GM13976 (cell line): ENCODE results near the gene TRMO.

ENCODE experiments used
- DNase-seq: peaks from one replicate; pipeline ENCODE4 v3.0.0; 2012; ENCODE audit warnings: low spot score
- in situ Hi-C: fragments of 300-500 bp; cut with MboI; formaldehyde crosslinking; loops from one replicate; pipeline ENCODE4 v1.12.0; 2022; ENCODE audit warnings: low sequenced_read_pairs, mixed read lengths, inconsistent platforms; ENCODE audit not compliant: unreplicated experiment
- TF ChIP-seq, protein P1 (sequence below): IDR thresholded peaks from 2 replicates; pipeline ENCODE4 v1.5.1; 2012; ENCODE audit warnings: borderline replicate concordance, mild to moderate bottlenecking; ENCODE audit not compliant: insufficient read depth; ENCODE audit errors: extremely low read depth, missing control alignments, control extremely low read depth

Gene TRMO

DNA sequence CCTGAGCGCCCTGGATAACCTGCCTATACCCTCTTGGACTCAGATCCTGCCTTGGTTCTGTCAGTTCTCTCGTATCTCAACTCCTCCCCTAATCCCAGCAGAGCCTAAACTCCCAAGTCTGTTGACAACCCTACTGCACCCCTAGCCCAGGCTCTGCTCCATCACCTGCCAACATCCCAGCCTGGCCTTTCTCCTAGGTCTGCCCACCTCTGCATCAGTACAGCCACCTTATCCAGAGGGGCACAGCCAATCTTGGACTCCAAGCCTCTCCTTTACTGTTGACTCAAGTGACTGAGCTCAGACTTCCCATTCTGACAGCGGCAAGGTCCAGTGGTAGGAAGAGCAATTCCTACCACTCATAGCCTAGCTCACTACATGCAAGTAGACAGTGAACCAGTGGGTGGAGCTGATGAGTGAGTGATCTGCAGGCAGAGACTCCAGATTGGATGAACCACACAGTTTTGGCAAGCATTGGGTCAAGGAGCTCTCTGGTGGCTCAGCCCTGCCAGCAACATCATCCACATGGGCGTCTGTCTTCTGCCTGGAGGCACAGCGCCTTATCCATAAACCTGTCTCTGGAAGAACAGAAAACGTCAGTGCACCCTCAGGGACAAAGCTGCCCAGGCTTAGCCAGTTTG is 26.5 kb downstream of the TRMO start:
- TF ChIP-seq, protein P1, sequence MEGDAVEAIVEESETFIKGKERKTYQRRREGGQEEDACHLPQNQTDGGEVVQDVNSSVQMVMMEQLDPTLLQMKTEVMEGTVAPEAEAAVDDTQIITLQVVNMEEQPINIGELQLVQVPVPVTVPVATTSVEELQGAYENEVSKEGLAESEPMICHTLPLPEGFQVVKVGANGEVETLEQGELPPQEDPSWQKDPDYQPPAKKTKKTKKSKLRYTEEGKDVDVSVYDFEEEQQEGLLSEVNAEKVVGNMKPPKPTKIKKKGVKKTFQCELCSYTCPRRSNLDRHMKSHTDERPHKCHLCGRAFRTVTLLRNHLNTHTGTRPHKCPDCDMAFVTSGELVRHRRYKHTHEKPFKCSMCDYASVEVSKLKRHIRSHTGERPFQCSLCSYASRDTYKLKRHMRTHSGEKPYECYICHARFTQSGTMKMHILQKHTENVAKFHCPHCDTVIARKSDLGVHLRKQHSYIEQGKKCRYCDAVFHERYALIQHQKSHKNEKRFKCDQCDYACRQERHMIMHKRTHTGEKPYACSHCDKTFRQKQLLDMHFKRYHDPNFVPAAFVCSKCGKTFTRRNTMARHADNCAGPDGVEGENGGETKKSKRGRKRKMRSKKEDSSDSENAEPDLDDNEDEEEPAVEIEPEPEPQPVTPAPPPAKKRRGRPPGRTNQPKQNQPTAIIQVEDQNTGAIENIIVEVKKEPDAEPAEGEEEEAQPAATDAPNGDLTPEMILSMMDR: no peak
- in situ Hi-C loops: loop anchor here (10.0 kb wide), 1 partner anchor 431 kb away; no protein-coding TSS in a partner anchor
- no peak for DNase-seq

DNA sequence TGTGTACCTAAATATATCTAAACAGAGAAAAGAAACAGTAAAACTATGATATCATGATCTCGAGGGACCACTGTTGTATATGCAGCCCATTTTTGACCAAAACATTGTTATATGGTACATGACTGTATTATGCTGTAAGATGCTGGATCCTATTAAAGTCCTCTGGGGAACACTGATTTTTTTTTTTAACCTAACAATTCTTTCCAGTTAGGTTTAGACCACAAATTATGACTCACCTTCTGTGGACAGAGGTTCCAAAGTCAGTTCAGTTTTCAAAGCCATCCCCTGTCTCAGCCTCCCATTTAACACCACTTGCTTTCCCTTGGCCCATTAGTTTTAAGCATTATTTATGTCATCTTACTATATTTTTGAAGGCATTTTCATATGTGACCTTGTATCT is 27.1 kb downstream of the TRMO start:
- TF ChIP-seq, protein P1: no peak
- in situ Hi-C loops: loop anchor here (10.0 kb wide), 1 partner anchor 430 kb away; no protein-coding TSS in a partner anchor
- DNase-seq: no peak

GRCh38 chr9:97892421-97892820 is 29.9 kb downstream of the TRMO start:
- in situ Hi-C loops: loop anchor here (5.0 to 10.0 kb wide), 2 partner anchors 170 to 428 kb away; no protein-coding TSS in a partner anchor
- no peak for DNase-seq
- TF ChIP-seq, protein P1: no peak

GRCh38 chr9:97891736-97892135 is 30.6 kb downstream of the TRMO start:
- DNase-seq: no peak
- TF ChIP-seq, protein P1: no peak
- in situ Hi-C loops: loop anchor here (5.0 to 10.0 kb wide), 2 partner anchors 169 to 427 kb away; no protein-coding TSS in a partner anchor

DNA sequence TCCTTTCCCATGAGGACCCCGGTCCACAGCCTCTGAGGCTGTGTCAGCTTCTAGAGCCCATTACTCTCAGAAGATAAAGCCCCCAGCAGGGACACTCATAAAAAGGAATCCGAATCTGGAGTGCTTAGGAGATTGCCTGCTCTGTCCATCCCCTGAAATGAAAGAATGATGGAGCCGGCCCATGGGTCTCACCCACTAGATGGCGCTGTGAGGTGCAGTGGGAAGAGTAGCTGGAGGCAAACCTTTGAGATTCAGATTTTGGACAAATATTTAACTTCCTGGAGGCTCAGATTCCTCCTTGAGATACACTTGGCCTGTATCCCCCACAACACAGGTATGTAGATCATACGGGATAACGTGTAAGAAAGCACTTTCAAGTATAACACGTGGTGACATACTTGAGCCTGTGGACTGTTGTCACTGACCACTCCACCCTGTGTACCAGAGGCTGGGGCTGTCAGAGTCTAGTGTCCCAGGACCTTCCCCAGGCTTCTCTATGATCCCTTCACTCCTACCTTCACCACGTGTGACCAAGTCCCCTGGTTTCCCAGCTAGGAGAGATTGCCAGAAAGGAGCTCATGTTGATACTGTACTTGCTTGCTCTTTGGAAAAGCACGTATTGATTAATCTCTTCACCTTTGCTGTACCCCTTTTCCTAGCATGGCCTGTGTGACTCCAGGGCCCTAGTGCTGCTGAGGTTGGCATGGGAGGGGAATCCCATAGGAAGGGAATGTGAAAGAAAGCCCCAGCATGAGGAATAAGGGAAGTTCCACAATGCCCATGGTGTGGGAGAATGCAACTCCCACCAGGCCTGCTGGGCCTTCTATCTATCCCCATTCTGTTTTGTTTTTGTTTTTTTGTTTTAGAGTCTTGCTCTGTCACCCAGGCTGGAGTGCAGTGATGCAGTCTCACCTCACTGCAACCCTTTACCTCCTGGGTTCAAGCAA is 32.1 kb downstream of the TRMO start:
- peak; percentile 68 for DNase-seq
- TF ChIP-seq, protein P1: peak; percentile 74
- in situ Hi-C loops: loop anchor here (5.0 to 10.0 kb wide), 2 partner anchors 168 to 425 kb away; no protein-coding TSS in a partner anchor

- in situ Hi-C loops: no loop called here
- DNase-seq: no peak
- TF ChIP-seq, protein P1: no peak
These were observed 42.0 kb downstream of the TRMO start for GRCh38 chr9:97880336-97880735.
